Gastrocnemius medialis (tissue), 4 donors: Measurements from ENCODE around the gene KPNA4. TPM values are rescaled to one million over a fixed set of nuclear protein-coding genes. Genes with fewer than 3 reads are reported as not detected.

Experiments used
- ATAC-seq, 2 donors: fragments of 150-250 bp; one replicate each; pipeline ENCODE4 v1.9.1; 2016
- DNase-seq, 2 donors: peaks; one replicate each; pipeline ENCODE4 v3.0.0-alpha.2; 2019
- H3K27ac ChIP-seq, 4 donors: fragments of 200-600 bp; sonication (generic); 1 replicate in 1 of 4; 2 replicates in 3 of 4; pipeline ENCODE4 v1.5.1; 2016 to 2018; ENCODE audit warnings: mild to moderate bottlenecking in 2 of 4, moderate library complexity in 1 of 4
- H3K27me3 ChIP-seq, 3 donors: fragments of 200-600 bp; sonication (generic) in 2 of 3; 1 replicate in 1 of 3; 2 replicates in 2 of 3; pipeline versions ENCODE4 v1.5.1 to v1.6.0; 2016 to 2019; ENCODE audit warnings: mild to moderate bottlenecking in 1 of 3, moderate library complexity in 1 of 3
- H3K36me3 ChIP-seq, 2 donors: fragments of 200-600 bp; sonication (generic) in 1 of 2; one replicate each; pipeline ENCODE4 v1.5.1; 2017 to 2018
- H3K4me1 ChIP-seq, 2 donors: fragments of 200-600 bp; sonication (generic) in 1 of 2; one replicate each; pipeline ENCODE4 v1.5.1; 2016 to 2017; ENCODE audit warnings: mild to moderate bottlenecking in 2 of 2
- H3K4me3 ChIP-seq, 4 donors: fragments of 200-600 bp; sonication (generic) in 3 of 4; 1 replicate in 1 of 4; 2 replicates in 3 of 4; pipeline ENCODE4 v1.5.1; 2016 to 2019; ENCODE audit warnings: mild to moderate bottlenecking in 2 of 4
- H3K9me3 ChIP-seq, 3 donors: fragments of 200-600 bp; sonication (generic) in 2 of 3; 1 replicate in 1 of 3; 2 replicates in 2 of 3; pipeline ENCODE4 v1.5.1; 2016 to 2019
- CTCF ChIP-seq, 5 experiments: fragments of 450-650 bp in 3 of 5; fragments of 200-600 bp in 2 of 5; sonication (generic) in 2 of 5; IDR thresholded peaks in 4 of 5; conservative IDR thresholded peaks in 1 of 5; 1 replicate in 4 of 5; 2 replicates in 1 of 5; pipeline ENCODE4 v1.5.1; 2016 to 2019; ENCODE audit warnings: antibody characterized with exemption in 5 of 5, mild to moderate bottlenecking in 3 of 5, moderate library complexity in 3 of 5
- POLR2A ChIP-seq, 2 donors: fragments of 450-650 bp; IDR thresholded peaks; one replicate each; pipeline ENCODE4 v1.6.1; 2017; ENCODE audit warnings: antibody characterized with exemption in 2 of 2, mild to moderate bottlenecking in 2 of 2, moderate library complexity in 2 of 2
- in situ Hi-C, 4 donors: fragments of 200-750 bp; cut with MboI; loops; one replicate each; pipeline versions ENCODE4 v1.15.0 to v1.8.0; 2017; ENCODE audit warnings: low sequenced_read_pairs in 4 of 4
- intact Hi-C: fragments of 100-400 bp; cut with DNase I; formaldehyde crosslinking; loops from one replicate; pipeline ENCODE4 v1.15.1; 2023; ENCODE audit warnings: low total_unique reads
- total RNA-seq, 4 donors: library from RNA; depleted of rRNA; stranded (reverse); fragments of >200 nt; gene quantifications; one replicate each; pipeline versions ENCODE4 v1.1.0 to v1.2.3, GENCODE V29; 2016

The KPNA4 gene
- total RNA-seq, result 100 to 1,000 TPM in 1 of 4 donors, 10 to 100 TPM in 3; 78.9 to 126 (median 86.0) TPM

- DNase-seq (peak; percentile 98), ATAC-seq (peak; percentile 89 to 92)
- H3K4me1 ChIP-seq, result peaks cover 52 to 56% of the 10 kb centered on the region in 2 donors
- H3K4me3 ChIP-seq, result peak within 1 kb of the TSS; percentile 84 to 99 (median 94)
- intact Hi-C loops (loop anchor here (5.0 to 10.0 kb wide), 8 partner anchors 52 to 741 kb away; partner anchors contain the start of genes IFT80, PPM1L and SMC4), in situ Hi-C loops (loop anchor here in 2 of 4 donors (10.0 kb wide), 1 partner anchor 189 kb away; the partner anchor contains the start of gene PPM1L (in 2 of the 2))
- no peaks in the 10 kb centered on the region for H3K27me3 ChIP-seq
- H3K27ac ChIP-seq, result peak within 1 kb of the TSS; percentile 97 to 100 (median 98)
- TF ChIP-seq POLR2A (IDR thresholded peaks at IDR 0.05) (peak; percentile 81 to 92), CTCF (IDR thresholded peaks at IDR 0.05 in 4 of 5, conservative IDR thresholded peaks at IDR 0.05 in 1 of 5) (no peak)
- peaks cover 0 to 11% of the 10 kb centered on the region in 2 donors for H3K36me3 ChIP-seq
- no peaks in the 10 kb centered on the region for H3K9me3 ChIP-seq
Measured at GRCh38 chr3:160565442-160566403, at the start of gene KPNA4. Gene KPNA4 (minus strand): TSS chr3:160565571. CDS start chr3:160565282, 289 bp downstream.

GRCh38 chr3:160613661-160614060 is 48.3 kb upstream of the KPNA4 start:
- intact Hi-C loops (no loop called here), in situ Hi-C loops (no loop called here)
- peaks cover 4 to 24% of the 10 kb centered on the region in 2 donors for H3K4me1 ChIP-seq
- no peaks in the 10 kb centered on the region for H3K36me3 ChIP-seq
- no peak for TF ChIP-seq POLR2A (IDR thresholded peaks at IDR 0.05)
- no peak for TF ChIP-seq CTCF (IDR thresholded peaks at IDR 0.05 in 4 of 5, conservative IDR thresholded peaks at IDR 0.05 in 1 of 5)
- H3K9me3 ChIP-seq, result no peaks in the 10 kb centered on the region
- no peak overlapping the region for H3K27ac ChIP-seq
- ATAC-seq (no peak), DNase-seq (no peak)
- H3K4me3 ChIP-seq, result no peak overlapping the region
- no peaks in the 10 kb centered on the region for H3K27me3 ChIP-seq

- Histone ChIP-seq H3K27me3 (no peaks in the 10 kb centered on the region), H3K36me3 (no peaks in the 10 kb centered on the region), H3K9me3 (no peaks in the 10 kb centered on the region), H3K27ac (no peak overlapping the region), H3K4me1 (peaks cover 0 to 15% of the 10 kb centered on the region in 2 donors), H3K4me3 (no peak overlapping the region)
- intact Hi-C loops, result no loop called here
- in situ Hi-C loops, result no loop called here
- no peak for TF ChIP-seq CTCF (IDR thresholded peaks at IDR 0.05 in 4 of 5, conservative IDR thresholded peaks at IDR 0.05 in 1 of 5)
- TF ChIP-seq POLR2A (IDR thresholded peaks at IDR 0.05), result no peak
- DNase-seq (no peak), ATAC-seq (no peak)
Measured at GRCh38 chr3:160612386-160613075, 47.2 kb upstream of the KPNA4 start.

GRCh38 chr3:160611141-160611540 is 45.8 kb upstream of the KPNA4 start:
- H3K4me3 ChIP-seq, result no peak overlapping the region
- H3K27me3 ChIP-seq, result no peaks in the 10 kb centered on the region
- in situ Hi-C loops (no loop called here), intact Hi-C loops (no loop called here)
- no peaks in the 10 kb centered on the region for H3K36me3 ChIP-seq
- peaks cover 0 to 3% of the 10 kb centered on the region in 2 donors for H3K4me1 ChIP-seq
- no peak for TF ChIP-seq POLR2A (IDR thresholded peaks at IDR 0.05)
- TF ChIP-seq CTCF (IDR thresholded peaks at IDR 0.05 in 4 of 5, conservative IDR thresholded peaks at IDR 0.05 in 1 of 5), result no peak
- DNase-seq (no peak), ATAC-seq (no peak)
- H3K27ac ChIP-seq, result no peak overlapping the region
- H3K9me3 ChIP-seq, result no peaks in the 10 kb centered on the region
